ENCODE data around the gene UBR3. TPM values are rescaled to one million over a fixed set of nuclear protein-coding genes. Genes with fewer than 3 reads are reported as not detected.

The UBR3 gene, protein sequence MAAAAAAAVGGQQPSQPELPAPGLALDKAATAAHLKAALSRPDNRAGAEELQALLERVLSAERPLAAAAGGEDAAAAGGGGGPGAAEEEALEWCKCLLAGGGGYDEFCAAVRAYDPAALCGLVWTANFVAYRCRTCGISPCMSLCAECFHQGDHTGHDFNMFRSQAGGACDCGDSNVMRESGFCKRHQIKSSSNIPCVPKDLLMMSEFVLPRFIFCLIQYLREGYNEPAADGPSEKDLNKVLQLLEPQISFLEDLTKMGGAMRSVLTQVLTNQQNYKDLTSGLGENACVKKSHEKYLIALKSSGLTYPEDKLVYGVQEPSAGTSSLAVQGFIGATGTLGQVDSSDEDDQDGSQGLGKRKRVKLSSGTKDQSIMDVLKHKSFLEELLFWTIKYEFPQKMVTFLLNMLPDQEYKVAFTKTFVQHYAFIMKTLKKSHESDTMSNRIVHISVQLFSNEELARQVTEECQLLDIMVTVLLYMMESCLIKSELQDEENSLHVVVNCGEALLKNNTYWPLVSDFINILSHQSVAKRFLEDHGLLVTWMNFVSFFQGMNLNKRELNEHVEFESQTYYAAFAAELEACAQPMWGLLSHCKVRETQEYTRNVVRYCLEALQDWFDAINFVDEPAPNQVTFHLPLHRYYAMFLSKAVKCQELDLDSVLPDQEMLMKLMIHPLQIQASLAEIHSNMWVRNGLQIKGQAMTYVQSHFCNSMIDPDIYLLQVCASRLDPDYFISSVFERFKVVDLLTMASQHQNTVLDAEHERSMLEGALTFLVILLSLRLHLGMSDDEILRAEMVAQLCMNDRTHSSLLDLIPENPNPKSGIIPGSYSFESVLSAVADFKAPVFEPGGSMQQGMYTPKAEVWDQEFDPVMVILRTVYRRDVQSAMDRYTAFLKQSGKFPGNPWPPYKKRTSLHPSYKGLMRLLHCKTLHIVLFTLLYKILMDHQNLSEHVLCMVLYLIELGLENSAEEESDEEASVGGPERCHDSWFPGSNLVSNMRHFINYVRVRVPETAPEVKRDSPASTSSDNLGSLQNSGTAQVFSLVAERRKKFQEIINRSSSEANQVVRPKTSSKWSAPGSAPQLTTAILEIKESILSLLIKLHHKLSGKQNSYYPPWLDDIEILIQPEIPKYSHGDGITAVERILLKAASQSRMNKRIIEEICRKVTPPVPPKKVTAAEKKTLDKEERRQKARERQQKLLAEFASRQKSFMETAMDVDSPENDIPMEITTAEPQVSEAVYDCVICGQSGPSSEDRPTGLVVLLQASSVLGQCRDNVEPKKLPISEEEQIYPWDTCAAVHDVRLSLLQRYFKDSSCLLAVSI (N-terminal part only)
- total RNA-seq (2021), result 21.9 and 23.8 TPM in 2 replicates
- long read RNA-seq, partial matches to known transcripts, result 5 of 9 reads
- long read RNA-seq, other reads (novel, unspliced or antisense), result 4 of 9 reads

DNA sequence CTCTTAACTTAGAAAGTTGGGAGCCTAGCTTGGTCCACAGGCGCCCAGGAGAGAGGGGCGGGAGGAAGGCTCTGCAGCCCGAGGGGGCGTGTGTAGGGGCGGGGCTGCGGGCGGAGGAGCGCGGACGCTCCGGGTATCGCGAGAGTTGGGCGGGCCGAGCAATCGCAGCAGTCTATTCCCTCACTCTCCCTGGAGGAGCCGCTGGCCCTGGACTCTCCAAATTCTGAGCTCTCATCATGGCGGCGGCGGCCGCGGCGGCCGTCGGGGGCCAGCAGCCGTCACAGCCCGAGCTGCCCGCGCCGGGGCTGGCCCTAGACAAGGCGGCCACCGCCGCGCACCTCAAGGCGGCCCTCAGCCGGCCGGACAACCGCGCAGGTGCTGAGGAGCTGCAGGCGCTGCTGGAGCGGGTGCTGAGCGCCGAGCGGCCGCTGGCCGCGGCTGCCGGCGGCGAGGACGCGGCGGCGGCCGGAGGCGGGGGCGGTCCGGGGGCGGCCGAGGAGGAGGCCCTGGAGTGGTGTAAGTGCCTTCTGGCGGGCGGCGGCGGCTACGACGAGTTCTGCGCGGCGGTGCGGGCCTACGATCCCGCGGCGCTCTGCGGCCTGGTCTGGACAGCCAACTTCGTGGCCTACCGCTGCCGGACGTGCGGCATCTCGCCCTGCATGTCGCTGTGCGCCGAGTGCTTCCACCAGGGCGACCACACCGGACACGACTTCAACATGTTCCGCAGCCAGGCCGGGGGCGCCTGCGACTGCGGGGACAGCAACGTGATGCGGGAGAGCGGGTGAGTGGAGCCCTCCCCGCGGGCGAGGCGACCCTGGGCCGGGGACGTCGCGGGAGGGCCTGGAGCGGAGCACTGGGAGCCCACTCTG is at the start of gene UBR3:
Gene UBR3 (plus strand): TSS at position 183 of the 869 bp plus-strand sequence. CDS start 54 bp downstream, at position 237.
- Histone ChIP-seq H4K5ac (ENCODE audit: insufficient read length, low read depth, low read length) (no peak within 1 kb of the TSS), H2BK5ac (ENCODE audit: insufficient read length, low read length) (no peak within 1 kb of the TSS), H2BK15ac (ENCODE audit: low read depth, low read length) (no peak within 1 kb of the TSS), H3K9me3 (ENCODE audit: control insufficient read depth, low read depth, low read length) (no peaks in the 10 kb centered on the region), H2AFZ (ENCODE audit: low read length) (no peak within 1 kb of the TSS), H3K4me2 (ENCODE audit: insufficient read depth, insufficient read length, low read length) (peak within 1 kb of the TSS; percentile 88), H4K20me1 (ENCODE audit: control insufficient read depth, insufficient read depth, insufficient read length) (peaks cover 3% of the 10 kb centered on the region), H4K8ac (replicated peaks; ENCODE audit: insufficient read length, low read depth, low read length) (no peak within 1 kb of the TSS), H3T11ph (ENCODE audit: low read length) (no peak within 1 kb of the TSS), H3K27me3 (ENCODE audit: insufficient read depth, low read length) (no peaks in the 10 kb centered on the region), H2AK5ac (ENCODE audit: insufficient read length, low read length) (no peak within 1 kb of the TSS), H3K23ac (ENCODE audit: insufficient read length, low read depth, low read length) (no peak within 1 kb of the TSS), H3K9ac (ENCODE audit: extremely low read depth, insufficient read length, low read length) (peak within 1 kb of the TSS; percentile 56), H3K79me2 (ENCODE audit: insufficient read depth, low read length) (peaks cover 6% of the 10 kb centered on the region), H3K79me1 (ENCODE audit: insufficient read depth, low read depth, low read length, poor library complexity, severe bottlenecking) (peaks cover 3% of the 10 kb centered on the region), H2BK20ac (ENCODE audit: low read depth, low read length, poor library complexity, severe bottlenecking) (no peak within 1 kb of the TSS), H3K4me1 (ENCODE audit: insufficient read depth, low read length) (no peaks in the 10 kb centered on the region), H3K4ac (ENCODE audit: low read depth, low read length) (no peak within 1 kb of the TSS), H3K23me2 (ENCODE audit: insufficient read length, low read depth, low read length, poor library complexity, severe bottlenecking) (peaks cover 11% of the 10 kb centered on the region), H3K56ac (ENCODE audit: insufficient read length, low read depth, low read length) (no peak within 1 kb of the TSS), H3K14ac (ENCODE audit: insufficient read depth, low read length) (no peak within 1 kb of the TSS; the same call in 1 of the 2 replicates), H2BK120ac (ENCODE audit: low read depth, low read length, poor library complexity, severe bottlenecking) (no peak within 1 kb of the TSS), H3K27ac (ENCODE audit: insufficient read length, low read depth, low read length) (no peak within 1 kb of the TSS), H2BK12ac (ENCODE audit: insufficient read length, low read depth, low read length) (no peak within 1 kb of the TSS), H3K18ac (ENCODE audit: insufficient read length, low read depth, low read length) (no peak within 1 kb of the TSS), H4K91ac (ENCODE audit: insufficient read length, low read depth, low read length) (no peak within 1 kb of the TSS)
- peaks cover 0 to 3% of the 10 kb centered on the region in 2 experiments; a peak in 2 of 5 replicates for H3K9me3 Mint-ChIP-seq
- peak; percentile 95 for DNase-seq
- H3K27me3 Mint-ChIP-seq (ENCODE audit: low read depth), result peaks cover 9% of the 10 kb centered on the region
- H3K36me3 Mint-ChIP-seq (ENCODE audit: insufficient read depth in 1 of 3, low read depth in 3 of 3), result peaks cover 4 to 19% (median 12%) of the 10 kb centered on the region in 3 experiments
- no peak within 1 kb of the TSS; a peak in 1 of 7 replicates for H3K27ac Mint-ChIP-seq
- TF ChIP-seq, protein P1, sequence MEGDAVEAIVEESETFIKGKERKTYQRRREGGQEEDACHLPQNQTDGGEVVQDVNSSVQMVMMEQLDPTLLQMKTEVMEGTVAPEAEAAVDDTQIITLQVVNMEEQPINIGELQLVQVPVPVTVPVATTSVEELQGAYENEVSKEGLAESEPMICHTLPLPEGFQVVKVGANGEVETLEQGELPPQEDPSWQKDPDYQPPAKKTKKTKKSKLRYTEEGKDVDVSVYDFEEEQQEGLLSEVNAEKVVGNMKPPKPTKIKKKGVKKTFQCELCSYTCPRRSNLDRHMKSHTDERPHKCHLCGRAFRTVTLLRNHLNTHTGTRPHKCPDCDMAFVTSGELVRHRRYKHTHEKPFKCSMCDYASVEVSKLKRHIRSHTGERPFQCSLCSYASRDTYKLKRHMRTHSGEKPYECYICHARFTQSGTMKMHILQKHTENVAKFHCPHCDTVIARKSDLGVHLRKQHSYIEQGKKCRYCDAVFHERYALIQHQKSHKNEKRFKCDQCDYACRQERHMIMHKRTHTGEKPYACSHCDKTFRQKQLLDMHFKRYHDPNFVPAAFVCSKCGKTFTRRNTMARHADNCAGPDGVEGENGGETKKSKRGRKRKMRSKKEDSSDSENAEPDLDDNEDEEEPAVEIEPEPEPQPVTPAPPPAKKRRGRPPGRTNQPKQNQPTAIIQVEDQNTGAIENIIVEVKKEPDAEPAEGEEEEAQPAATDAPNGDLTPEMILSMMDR (conservative IDR thresholded peaks at IDR 0.05), result no peak
- WGBS (ENCODE audit: extremely low coverage, insufficient read length, low lambda C conversion rate), result no CpG with 5 or more reads among the region's 104 CpGs
- H3K4me3 Mint-ChIP-seq, result peak within 1 kb of the TSS; percentile 80 to 92
- peaks cover 26 to 29% of the 10 kb centered on the region in 2 experiments for H3K4me1 Mint-ChIP-seq

All from H9 (cell line).